Right lobe of liver (tissue), 6 donors: ENCODE results near the gene BACH2. TPM values are rescaled to one million over a fixed set of nuclear protein-coding genes. Genes with fewer than 3 reads are reported as not detected.

Experiments
- ATAC-seq, 4 donors: fragments of 200-7000 bp; cut with Tn5 transposase; one replicate each; pipeline ENCODE4 v1.9.1; 2020; ENCODE audit warnings: mild to moderate bottlenecking in 4 of 4, moderate library complexity in 4 of 4
- DNase-seq, 3 donors: peaks; one replicate each; pipeline ENCODE4 v3.0.0-alpha.2; 2020
- H3K27ac ChIP-seq, 3 donors: fragments of 200-600 bp; one replicate each; pipeline ENCODE4 v1.8.0; 2022
- H3K27me3 ChIP-seq, 2 donors: fragments of 200-600 bp; one replicate each; pipeline ENCODE4 v1.8.0; 2022
- H3K36me3 ChIP-seq, 4 donors: fragments of 200-600 bp; sonication (generic) in 1 of 4; one replicate each; pipeline versions ENCODE4 v1.5.1 to v1.8.0; 2017 to 2022; ENCODE audit warnings: control low read depth in 1 of 4
- H3K4me1 ChIP-seq, 4 donors: fragments of 200-600 bp; sonication (generic) in 1 of 4; one replicate each; pipeline versions ENCODE4 v1.5.1 to v1.8.0; 2017 to 2022; ENCODE audit warnings: control low read depth in 1 of 4
- H3K4me3 ChIP-seq, 3 donors: fragments of 200-600 bp; one replicate each; pipeline ENCODE4 v1.8.0; 2022
- H3K9me3 ChIP-seq, 4 donors: fragments of 200-600 bp; sonication (generic) in 1 of 4; one replicate each; pipeline versions ENCODE4 v1.5.1 to v1.8.0; 2017 to 2022; ENCODE audit warnings: control low read depth in 1 of 4
- POLR2A ChIP-seq: fragments of 450-650 bp; IDR thresholded peaks from one replicate; pipeline ENCODE4 v1.6.1; 2017; ENCODE audit warnings: antibody characterized with exemption, mild to moderate bottlenecking
- WGBS: methylation state at CpG from one replicate; pipeline ENCODE4 v1.1.6; 2018; ENCODE audit warnings: low coverage, low lambda C conversion rate; ENCODE audit not compliant: insufficient coverage; ENCODE audit errors: missing lambda C conversion rate; 5-methylcytosine and 5-hydroxymethylcytosine counted together
- intact Hi-C, 2 donors: fragments of 100-400 bp; cut with DNase I; formaldehyde crosslinking; loops; one replicate each; pipeline versions ENCODE4 v1.11.2 to v1.14.1; 2022
- total RNA-seq, 6 experiments: library from RNA; depleted of rRNA in 2 of 6; stranded (reverse); fragments of >200 nt in 2 of 6; fragmentation: NEBNext Ultra II Directional in 3 of 6; extraction: Animal tissue kit (Norgen Biotek cat#: 25700) in 3 of 6; gene quantifications; one replicate each; pipeline versions ENCODE4 v1.1.0 to v1.2.4, GENCODE V29; 2016 to 2023
- TF ChIP-seq, protein P1 (sequence below), 4 donors: fragments of 200-600 bp in 3 of 4; fragments of 450-650 bp in 1 of 4; IDR thresholded peaks; one replicate each; pipeline versions ENCODE4 v1.5.1 to v1.8.0; 2016 to 2022; ENCODE audit warnings: antibody characterized with exemption in 4 of 4, mild to moderate bottlenecking in 2 of 4
- donor health status: DM: no; HTN: yes; CAD: no.
- donor health status: DM: no; HTN: no; CAD: no.
- donor health status: DM: no; HTN: no; CAD: no.
- donor health status: DM: no; HTN: yes; CAD: no.
- donor health status: DM: no; HTN: yes; CAD: no.

BACH2 gene
- total RNA-seq, 6 experiments from 2014 or later = 2.6 to 12.6 (median 3.1) TPM

DNA sequence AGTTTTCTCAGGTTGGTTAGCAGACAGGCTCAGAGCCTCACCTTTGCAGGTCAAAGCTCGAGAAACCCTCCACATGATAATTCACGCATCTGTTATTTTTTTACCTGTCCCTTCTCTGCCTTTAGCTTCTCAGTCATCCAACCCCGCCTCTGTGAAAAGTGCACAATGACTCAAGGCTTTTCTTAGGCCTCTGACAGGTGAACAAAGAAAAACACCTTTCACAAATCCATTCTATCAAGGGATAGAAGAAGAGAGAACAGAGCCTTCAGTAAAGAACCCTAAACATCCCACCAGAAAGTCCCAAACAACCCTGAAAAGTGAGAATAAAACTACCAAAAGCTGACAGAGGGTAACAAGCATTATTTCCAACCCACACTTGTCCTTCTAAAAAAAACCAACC is 224.1 kb downstream of the BACH2 start:
- DNase-seq (no peak), ATAC-seq (no peak)
- no peaks in the 10 kb centered on the region for H3K4me1 ChIP-seq
- TF ChIP-seq, protein P1, sequence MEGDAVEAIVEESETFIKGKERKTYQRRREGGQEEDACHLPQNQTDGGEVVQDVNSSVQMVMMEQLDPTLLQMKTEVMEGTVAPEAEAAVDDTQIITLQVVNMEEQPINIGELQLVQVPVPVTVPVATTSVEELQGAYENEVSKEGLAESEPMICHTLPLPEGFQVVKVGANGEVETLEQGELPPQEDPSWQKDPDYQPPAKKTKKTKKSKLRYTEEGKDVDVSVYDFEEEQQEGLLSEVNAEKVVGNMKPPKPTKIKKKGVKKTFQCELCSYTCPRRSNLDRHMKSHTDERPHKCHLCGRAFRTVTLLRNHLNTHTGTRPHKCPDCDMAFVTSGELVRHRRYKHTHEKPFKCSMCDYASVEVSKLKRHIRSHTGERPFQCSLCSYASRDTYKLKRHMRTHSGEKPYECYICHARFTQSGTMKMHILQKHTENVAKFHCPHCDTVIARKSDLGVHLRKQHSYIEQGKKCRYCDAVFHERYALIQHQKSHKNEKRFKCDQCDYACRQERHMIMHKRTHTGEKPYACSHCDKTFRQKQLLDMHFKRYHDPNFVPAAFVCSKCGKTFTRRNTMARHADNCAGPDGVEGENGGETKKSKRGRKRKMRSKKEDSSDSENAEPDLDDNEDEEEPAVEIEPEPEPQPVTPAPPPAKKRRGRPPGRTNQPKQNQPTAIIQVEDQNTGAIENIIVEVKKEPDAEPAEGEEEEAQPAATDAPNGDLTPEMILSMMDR (IDR thresholded peaks at IDR 0.05) = no peak
- TF ChIP-seq POLR2A = no peak
- no peak overlapping the region for H3K27ac ChIP-seq
- H3K27me3 ChIP-seq = no peaks in the 10 kb centered on the region
- 87% methylated on average over 3 of the region's 3 CpGs for WGBS
- no peak overlapping the region for H3K4me3 ChIP-seq
- H3K9me3 ChIP-seq = no peaks in the 10 kb centered on the region
- no peaks in the 10 kb centered on the region for H3K36me3 ChIP-seq
- intact Hi-C loops = no loop called here

DNA sequence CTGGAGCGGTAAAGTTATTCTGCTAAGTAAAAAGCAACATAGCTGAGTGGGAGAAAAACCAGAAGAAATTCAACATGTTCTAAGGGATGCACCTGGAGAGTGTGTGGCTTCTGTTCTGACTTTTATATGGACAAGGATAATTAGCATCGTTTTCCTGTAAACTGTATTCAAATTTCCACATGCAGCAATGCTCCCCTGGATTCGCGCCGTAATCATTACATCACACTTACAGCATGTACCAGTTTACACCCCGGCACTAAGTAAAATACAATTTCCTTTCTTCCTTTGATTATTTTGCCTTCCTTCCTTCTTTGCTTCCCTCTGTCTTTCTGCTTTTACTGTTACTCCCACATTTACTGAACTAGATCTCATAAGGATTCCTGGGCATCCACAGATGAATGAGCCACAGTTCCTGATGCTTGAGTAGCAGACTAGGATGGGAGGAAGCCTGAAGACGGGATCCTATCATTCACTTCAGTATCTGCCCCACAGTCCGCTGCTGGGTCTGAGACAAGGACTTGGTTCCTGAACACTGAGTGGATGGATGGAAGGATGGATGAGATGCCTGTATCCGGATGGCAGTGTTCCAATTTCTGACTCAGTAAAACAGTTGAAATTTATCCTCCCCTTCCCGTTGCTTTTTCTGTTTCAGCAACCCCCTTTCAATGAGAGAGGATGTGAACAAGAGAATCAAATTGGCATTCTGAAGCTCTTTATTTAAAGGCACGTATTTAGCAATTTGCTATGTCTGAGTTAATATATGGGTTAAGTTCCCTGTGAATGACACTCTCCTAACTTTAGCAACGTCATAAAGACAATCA is 227.7 kb downstream of the BACH2 start:
- Histone ChIP-seq H3K9me3 (no peaks in the 10 kb centered on the region), H3K36me3 (no peaks in the 10 kb centered on the region), H3K27me3 (no peaks in the 10 kb centered on the region), H3K4me1 (no peaks in the 10 kb centered on the region), H3K4me3 (no peak overlapping the region), H3K27ac (no peak overlapping the region)
- DNase-seq = no peak
- ATAC-seq = no peak
- TF ChIP-seq POLR2A = no peak
- TF ChIP-seq, protein P1 (IDR thresholded peaks at IDR 0.05) = no peak
- 80% methylated on average over 12 of the region's 12 CpGs for WGBS
- intact Hi-C loops = no loop called here

DNA sequence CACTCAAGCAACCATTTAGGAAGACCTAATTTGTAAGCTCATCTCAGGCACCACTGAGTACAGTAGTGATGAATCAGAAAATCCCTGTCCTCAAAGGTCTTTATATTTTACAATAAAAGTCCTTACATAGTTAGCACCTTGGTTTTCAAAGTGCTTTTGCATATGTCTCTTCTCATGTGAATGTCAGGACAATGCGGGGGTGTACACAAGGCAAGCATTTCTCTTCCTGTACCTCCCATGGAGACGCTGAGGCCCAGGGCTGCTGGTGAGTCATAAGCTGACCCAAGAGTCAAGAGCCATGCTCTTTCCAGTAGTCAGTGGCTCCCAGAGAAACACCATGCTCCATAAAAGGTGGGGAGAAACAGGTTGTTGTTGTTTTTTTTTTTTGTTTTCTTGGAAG is 228.4 kb downstream of the BACH2 start:
- Histone ChIP-seq H3K27ac (no peak overlapping the region), H3K4me3 (no peak overlapping the region), H3K9me3 (no peaks in the 10 kb centered on the region), H3K36me3 (no peaks in the 10 kb centered on the region), H3K4me1 (no peaks in the 10 kb centered on the region), H3K27me3 (no peaks in the 10 kb centered on the region)
- intact Hi-C loops = no loop called here
- TF ChIP-seq POLR2A = no peak
- TF ChIP-seq, protein P1 (IDR thresholded peaks at IDR 0.05) = no peak
- WGBS = 67% methylated on average over 2 of the region's 2 CpGs
- ATAC-seq (peak in 1 of 4 donors; percentile 30), DNase-seq (no peak)

DNA sequence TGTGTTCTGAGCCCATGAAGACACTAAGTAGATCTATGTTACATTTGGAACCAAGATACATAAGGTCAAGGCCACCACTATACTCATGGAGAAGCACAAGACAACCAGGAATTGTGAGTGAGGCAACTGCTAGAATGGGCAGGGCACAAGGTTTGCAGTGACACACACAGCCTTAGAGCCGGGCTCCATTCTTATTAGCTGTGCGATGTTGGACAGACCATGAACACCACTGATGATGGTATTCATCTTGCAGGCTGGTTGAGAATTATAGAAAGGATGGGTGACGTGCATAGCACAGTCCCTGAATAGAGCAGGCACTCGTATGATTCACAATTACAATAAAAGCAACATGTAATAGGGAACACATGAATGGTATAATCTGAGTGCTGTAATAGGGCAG is 229.9 kb downstream of the BACH2 start:
- Histone ChIP-seq H3K27ac (no peak overlapping the region), H3K4me3 (no peak overlapping the region), H3K27me3 (no peaks in the 10 kb centered on the region), H3K4me1 (no peaks in the 10 kb centered on the region), H3K9me3 (no peaks in the 10 kb centered on the region), H3K36me3 (no peaks in the 10 kb centered on the region)
- no peak for TF ChIP-seq POLR2A
- TF ChIP-seq, protein P1 (IDR thresholded peaks at IDR 0.05) = no peak
- DNase-seq = no peak
- intact Hi-C loops = no loop called here
- no peak for ATAC-seq
- WGBS = 90% methylated on average over 4 of the region's 4 CpGs
